HG02943 (cell line): Measurements from ENCODE around the gene PATE4.
"Not testable (repeated sequence)": the region's sequence is repeated elsewhere in the genome, so short reads cannot be mapped to it uniquely, and the experiment has no call there.

Experiments
- ATAC-seq: cut with Tn5 transposase; IDR thresholded peaks from one replicate; pipeline ENCODE4 v1.9.1; 2021; ENCODE audit warnings: mild to moderate bottlenecking, low read depth, moderate library complexity; ENCODE audit not compliant: unreplicated experiment

The PATE4 gene, protein sequence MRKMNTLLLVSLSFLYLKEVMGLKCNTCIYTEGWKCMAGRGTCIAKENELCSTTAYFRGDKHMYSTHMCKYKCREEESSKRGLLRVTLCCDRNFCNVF

GRCh38 chr11:125833016-125833415 is at the start of gene PATE4:
Gene PATE4 (plus strand): TSS chr11:125833316. CDS start chr11:125833360, 44 bp downstream.
- ATAC-seq, result no peak

- ATAC-seq, result no peak
Measured at GRCh38 chr11:125784678-125785077, 48.4 kb upstream of the PATE4 start.

GRCh38 chr11:125787827-125788226 is 45.3 kb upstream of the PATE4 start, which contains the start of gene PATE3:
Gene PATE3 (plus strand): TSS chr11:125788127. CDS start chr11:125788152, 25 bp downstream.
- no peak for ATAC-seq

- ATAC-seq, result no peak
Measured at GRCh38 chr11:125790825-125791224, 42.3 kb upstream of the PATE4 start.

DNA sequence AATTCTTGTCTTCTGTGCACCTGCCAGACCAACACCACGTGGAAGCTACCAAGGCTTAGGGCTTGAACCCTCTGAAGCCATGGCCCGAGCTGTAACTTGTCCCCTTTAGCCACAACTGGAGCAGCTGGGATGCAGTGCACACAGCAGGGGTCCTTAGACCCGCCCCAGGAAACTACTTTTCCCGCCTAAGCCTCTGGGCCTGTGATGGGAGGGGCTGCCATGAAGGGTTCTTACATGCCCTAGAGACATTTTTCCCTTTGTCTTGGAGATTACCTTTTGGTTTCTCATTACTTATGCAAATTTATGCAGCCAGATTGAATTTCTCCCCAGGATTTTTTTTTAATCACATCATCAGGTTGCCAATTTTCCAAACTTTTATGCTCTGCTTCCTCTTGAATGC is 35.5 kb upstream of the PATE4 start:
- ATAC-seq, result no peak

- no peak for ATAC-seq
Measured at GRCh38 chr11:125799808-125800207, 33.3 kb upstream of the PATE4 start.

DNA sequence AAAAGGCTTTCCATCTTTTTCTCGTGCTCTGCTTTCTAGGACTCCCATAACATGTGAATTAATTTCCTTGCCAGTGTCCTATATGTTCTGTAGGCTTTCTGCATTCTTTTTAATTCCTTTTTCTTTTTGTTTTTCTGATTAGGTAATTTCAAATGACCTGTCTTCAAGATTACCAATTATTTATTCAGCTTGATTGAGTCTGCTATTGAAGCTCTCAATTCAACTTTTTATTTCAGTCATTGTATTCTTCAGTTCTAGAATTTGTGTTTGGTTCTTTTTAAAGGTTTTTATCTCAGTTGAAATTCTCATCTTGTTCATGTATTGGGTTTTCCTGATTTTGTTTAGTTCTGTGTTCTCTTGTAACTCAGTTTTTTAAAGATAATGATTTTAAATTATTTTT is 30.7 kb upstream of the PATE4 start:
- ATAC-seq, result no peak

GRCh38 chr11:125807909-125808308 is 25.2 kb upstream of the PATE4 start:
- no peak for ATAC-seq

- no peak for ATAC-seq
Measured at GRCh38 chr11:125835748-125836147, 2.6 kb downstream of the PATE4 start.

- ATAC-seq, result no peak
Measured at GRCh38 chr11:125842321-125842948, 9.3 kb downstream of the PATE4 start.

GRCh38 chr11:125846188-125846587 is 13.1 kb downstream of the PATE4 start:
- no peak for ATAC-seq

DNA sequence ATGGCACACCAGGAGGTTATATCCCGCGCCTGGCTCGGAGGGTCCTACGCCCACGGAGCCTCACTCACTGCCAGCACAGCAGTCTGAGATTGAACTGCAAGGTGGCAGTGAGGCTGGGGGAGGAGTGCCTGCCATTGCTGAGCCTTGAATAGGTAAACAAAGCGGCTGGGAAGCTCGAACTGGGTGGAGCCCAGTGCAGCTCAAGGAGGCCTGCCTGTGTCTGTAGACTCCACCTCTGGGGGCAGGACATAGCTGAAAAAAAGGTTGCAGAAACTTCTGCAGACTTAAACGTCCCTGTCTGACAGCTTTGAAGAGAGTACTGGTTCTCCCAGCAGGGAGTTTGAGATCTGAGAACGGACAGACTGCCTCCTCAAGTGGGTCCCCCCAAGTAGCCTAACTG is 24.6 kb downstream of the PATE4 start:
- ATAC-seq, result not testable (repeated sequence)

GRCh38 chr11:125862786-125863185 is 29.7 kb downstream of the PATE4 start:
- not testable (repeated sequence) for ATAC-seq

- ATAC-seq, result not testable (repeated sequence)
Measured at GRCh38 chr11:125865354-125865753, 32.2 kb downstream of the PATE4 start.

DNA sequence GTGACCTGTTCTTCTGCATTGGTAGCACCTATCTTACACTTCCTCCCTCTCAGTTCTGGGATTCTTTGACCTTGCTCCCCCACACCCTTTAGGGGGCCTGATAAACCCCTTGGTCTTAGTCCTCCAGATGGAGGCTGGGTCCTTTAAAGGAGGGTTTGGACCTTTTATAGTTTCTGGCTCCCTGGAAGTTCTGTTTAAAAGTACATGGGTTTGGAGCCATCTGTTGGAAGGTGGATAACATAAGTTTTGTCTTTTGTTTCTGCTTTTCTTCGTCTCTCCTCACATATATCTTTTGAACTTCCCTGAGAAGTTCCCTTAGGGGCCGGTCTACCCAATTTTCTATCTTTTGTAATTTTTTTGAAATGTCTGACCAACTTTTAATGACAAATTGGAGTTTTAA is 36.4 kb downstream of the PATE4 start:
- ATAC-seq, result no peak

- ATAC-seq, result no peak
Measured at GRCh38 chr11:125871391-125872137, 38.4 kb downstream of the PATE4 start.

- no peak for ATAC-seq
Measured at GRCh38 chr11:125872138-125872491, 39.0 kb downstream of the PATE4 start.

GRCh38 chr11:125873881-125874555 is 40.9 kb downstream of the PATE4 start:
- ATAC-seq, result no peak

- no peak for ATAC-seq
Measured at GRCh38 chr11:125874556-125875124, 41.5 kb downstream of the PATE4 start.

- ATAC-seq, result no peak
Measured at GRCh38 chr11:125881291-125881690, 48.2 kb downstream of the PATE4 start.

DNA sequence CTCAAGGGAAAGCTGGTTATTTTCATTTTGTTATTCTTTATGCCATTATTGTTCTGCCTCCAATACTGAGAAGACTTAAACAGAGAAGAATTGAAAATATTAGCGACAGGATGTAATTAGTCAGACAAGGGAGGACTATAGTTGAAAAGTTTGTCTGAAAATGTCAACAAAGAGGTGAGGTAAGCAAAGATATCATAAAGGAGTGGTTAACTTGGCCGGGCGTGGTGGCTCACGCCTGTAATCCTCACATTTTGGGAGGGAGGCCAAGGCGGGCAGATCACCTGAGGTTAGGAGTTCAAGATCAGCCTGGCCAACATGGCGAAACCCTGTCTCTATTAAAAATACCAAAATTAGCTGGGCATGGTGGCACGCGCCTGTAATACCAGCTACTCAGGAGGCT is 50.3 kb downstream of the PATE4 start:
- ATAC-seq, result no peak
